GM21717 (cell line): ENCODE data around the gene GPR161.

Source experiments
- ATAC-seq: cut with Tn5 transposase; IDR thresholded peaks from one replicate; pipeline ENCODE4 v1.9.1; 2021; ENCODE audit warnings: mild to moderate bottlenecking, moderate library complexity; ENCODE audit not compliant: unreplicated experiment

GPR161 gene

DNA sequence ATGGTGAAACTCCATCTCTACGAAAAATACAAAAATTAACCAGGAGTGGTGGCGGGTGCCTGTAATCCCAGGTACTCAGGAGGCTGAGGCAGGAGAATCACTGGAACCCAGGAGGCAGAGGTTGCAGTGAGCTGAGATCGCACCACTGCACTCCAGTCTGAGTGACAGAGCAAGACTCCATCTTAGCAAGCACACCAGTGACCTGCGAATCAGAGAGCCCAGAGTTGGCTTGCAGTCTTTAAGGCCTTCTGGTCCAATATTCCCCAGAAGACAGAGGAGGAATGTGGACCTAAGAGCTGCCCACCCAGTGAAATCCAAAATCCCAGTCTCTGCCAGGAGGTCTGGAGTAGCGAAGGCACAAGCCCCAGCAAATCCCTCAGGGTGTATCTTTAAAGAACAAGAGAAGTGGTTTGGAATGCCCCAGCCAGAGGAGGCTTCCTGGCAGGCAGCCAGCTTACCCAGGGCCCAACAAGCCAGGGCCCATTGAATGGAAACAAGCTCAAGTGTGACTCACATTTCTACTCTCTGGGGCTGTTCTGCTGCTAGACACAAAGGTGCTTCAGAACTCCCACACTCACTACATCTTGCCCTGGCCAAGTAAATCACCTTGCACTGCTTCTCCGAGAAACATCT is 23.9 kb downstream of the GPR161 start:
- peak; percentile 68 for ATAC-seq

DNA sequence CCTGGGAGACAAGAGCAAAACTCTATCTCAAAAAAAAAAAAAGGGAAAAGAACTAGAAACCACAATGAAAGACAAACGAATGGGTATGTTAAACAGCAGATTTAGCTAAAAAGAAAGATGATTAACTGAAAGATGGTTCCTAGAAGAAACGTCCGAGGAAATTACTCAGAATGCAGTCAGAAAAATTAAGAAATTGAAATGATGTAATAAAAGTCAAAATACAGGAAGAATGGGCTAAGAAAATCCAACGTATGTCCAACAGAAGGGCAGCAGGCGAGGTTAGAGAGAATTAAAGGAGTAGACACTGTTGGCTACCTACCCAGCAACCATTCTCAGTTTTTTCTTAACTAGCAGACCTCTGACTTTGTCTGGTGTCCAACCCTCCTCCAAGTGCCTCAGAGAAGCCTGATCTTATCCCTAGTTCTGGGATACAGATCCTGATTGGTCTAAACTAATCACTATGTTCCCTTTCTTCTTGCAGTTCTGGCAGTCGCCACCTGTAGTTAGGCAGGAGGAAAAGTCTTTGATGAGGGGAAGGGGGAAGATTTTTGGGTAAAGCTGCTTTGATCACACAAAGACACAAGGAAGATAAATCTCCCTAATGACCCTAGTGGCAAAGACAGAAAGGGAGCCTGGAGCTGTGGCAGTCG is 25.7 kb downstream of the GPR161 start:
- no peak for ATAC-seq

DNA sequence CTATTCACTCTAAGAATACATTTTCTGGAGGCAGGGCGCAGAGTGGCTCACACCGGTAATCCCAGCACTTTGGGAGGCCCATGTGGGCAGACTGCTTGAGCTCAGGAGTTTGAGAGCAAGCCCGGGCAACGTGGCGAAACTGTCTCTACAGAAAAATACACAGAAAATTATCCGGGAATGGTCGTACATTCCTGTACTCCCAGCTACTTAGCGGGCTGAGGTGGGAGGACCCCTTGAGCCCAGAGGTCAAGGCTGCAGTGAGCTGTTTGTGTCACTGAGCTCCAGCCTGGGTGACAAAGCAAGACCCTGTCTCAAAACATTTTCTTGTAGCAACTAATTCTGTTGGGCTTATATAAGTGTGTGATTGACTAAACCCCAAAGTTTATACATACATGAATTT is 30.5 kb downstream of the GPR161 start:
- no peak for ATAC-seq

DNA sequence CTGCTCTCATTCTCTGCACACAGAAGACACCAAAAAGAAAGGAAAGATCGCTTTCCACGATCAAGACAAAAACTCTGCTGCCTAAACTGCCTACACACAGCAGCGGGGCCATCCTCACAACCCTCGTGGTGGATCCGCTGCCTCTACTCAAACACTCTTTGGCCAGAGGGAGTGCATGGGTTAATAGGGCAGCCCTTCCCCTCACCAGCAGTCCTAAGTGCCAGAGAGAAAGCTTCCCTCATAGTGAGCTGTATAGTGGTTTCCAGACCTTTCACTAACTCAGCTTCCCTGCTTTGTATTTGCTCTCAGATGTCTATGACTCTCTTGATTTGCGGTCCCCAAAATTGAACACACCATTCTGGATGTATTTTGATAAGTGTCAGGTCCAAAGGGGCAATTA is 30.9 kb downstream of the GPR161 start:
- no peak for ATAC-seq

DNA sequence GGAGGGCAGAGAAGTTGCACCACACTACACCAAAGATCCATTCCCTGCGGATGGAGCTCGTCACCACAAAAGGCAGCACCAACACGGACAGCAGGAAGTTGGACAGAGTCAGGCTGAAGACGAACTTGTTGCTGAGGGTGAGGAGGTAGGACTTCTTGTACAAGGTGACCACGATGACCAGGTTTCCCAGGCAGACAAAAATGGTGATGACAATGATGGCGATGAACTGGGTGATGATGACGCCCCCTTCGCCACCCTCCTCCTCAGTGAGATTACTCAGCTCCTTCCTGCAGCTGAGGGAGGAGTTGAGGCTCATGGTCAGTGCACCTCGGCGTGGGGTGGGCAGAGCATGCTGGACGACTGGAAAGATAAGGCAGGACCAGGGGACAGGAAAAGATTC is 32.2 kb downstream of the GPR161 start:
- ATAC-seq, result no peak

DNA sequence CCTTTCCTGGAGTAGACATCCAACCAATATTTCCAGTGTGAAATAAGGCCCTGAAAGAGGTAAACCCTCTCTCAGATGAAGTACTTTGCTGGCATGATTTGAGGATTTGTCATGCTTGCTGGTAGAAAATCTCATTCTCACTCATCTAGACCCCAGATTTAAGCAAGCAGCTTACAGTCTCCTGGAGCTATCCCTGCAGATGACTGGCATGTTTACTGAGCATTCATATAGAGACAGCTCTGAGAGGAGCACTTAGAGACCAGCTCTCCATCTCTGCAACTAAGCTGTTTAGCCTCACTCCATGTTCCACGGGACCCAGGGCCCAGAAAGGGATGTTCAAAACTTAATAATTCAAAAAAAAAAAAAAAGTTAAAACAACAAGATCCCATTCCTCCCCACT is 34.2 kb downstream of the GPR161 start:
- ATAC-seq, result no peak

DNA sequence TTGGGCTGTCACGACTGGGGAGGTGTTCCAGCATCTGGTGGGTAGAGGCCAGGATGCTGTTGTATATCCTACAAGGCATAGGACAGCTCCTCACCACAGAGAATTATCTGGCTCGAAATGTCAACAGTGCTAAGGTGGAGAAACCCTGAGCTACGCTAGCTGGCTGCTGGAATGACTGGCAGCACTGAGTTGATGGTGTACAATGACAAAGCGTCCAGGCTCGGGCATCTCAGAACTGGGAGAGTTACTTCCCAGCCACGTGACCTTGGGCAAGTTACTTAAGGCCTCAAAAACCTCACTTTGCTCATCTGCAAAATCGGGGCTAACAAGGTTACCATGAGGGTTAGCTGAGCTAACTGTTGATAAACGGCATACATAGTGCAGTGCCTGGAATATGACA is 35.4 kb downstream of the GPR161 start:
- no peak for ATAC-seq

DNA sequence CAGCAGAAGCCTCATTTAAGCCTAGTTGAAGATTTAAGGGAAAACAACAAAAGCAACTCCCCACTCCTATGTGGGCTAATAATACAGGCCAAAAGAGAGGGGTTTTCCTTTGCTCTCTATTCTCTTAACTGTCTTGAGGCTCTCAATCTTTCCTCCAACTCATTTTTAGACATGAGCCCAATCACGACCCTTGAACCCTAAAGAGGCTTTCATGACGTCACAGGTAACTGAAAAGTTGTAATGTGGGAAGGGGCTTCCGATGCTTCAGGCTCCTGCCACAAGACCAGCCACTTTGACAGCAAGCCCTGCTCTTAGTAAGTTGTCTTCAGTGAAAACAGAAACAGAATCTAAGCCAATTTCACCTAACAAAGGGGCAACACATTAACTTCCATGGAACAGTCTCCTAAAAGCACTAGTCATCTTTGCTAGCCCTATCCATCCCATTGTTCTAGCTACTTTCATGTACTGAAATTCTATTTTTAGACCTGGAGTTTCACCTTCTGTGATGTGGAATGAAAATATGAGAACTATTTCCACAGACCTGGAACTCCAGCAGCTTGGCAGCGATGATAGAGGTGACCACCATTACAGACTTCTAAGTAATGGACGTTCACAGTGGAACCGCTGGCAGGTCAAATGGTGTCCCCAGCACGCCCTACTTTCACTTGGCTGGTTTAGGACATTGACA is 36.3 kb downstream of the GPR161 start:
- ATAC-seq, result no peak

DNA sequence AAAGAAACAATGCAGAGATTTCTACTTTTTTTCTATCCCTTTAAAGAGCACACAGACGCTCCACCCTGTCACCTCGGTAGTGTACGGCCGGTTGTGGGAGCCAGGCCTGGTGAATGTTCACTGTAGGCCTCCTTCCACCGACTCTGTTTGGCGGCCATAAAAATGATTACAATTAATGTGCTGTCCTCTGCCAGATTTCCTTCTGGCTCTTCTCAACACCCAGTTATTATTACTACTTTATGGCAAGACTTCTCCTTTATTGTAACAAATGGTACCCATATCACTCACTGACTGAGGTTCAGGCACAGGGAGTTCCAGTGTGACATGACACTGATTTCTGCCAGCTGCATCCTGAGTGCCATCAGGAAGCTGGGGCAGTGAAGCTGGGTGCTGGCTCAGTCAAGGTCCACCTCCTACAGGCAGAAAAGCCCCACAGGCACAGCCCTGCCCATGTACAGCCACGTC is 37.4 kb downstream of the GPR161 start:
- ATAC-seq, result no peak

DNA sequence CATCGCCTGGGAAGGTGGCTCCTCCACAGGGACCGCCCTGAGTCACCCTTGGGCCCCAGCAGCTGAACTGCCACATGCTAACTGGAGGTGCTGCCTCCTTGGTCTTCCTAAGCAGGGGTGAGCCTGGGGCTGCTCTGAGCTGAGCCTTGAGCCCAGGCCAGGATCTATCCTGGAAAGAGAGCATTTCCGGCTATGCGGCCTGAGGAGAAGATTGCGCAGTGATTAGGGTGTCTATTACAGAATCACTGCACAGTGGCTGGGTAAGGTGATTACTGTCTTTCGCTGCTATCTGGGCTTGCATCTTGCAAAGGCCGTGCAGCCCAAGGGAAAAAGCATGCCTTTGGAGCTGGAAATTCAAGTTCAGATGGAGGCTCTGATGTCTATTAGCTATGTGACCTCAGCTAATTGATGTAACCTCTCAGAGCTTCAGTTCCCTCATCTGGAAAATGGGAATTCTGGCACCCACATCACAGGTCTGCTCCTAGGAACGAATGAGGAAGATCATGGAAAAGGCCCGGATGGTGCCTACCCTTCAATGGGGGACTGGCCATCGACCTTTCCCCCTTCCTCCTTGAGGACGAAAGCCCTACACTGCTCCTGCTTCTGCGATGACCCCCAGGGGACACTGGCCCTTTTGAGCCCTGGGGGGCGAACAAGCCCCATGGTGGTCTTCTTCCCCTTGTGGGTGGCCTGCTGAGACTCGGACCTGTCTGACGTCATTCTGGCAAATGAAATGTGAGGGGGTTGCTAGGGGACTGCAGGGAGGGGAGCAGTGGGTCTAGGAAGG is 38.0 kb downstream of the GPR161 start:
- ATAC-seq, result no peak

DNA sequence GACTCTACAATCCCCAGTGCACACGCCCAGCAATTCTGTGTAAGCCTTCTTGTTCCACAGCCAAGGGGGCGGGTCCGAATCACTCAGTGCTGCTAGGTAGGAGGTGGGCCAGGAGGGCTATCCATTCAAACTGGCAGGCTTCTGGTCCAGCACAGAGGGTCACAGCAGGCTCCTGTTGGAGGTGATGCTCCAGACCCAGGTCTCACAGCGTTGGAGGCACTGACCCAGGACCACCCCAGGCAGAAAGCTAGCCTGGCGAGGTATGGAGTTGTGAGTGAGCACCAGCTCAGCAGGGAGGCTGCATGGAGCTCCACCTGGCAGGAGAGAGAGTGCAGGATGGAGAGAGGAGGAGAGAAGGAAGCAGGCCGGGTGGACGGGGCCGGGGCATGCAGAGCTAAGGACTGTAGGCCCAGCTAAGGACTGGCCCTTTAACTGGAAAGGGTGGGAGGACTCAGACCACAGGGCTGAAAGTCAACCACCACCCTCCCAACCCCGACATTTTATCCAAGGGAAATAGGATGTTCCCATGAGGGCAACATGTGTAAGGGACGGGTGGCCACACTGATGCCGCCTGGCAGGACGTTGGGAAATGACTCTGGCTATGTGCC is 38.7 kb downstream of the GPR161 start:
- no peak for ATAC-seq

DNA sequence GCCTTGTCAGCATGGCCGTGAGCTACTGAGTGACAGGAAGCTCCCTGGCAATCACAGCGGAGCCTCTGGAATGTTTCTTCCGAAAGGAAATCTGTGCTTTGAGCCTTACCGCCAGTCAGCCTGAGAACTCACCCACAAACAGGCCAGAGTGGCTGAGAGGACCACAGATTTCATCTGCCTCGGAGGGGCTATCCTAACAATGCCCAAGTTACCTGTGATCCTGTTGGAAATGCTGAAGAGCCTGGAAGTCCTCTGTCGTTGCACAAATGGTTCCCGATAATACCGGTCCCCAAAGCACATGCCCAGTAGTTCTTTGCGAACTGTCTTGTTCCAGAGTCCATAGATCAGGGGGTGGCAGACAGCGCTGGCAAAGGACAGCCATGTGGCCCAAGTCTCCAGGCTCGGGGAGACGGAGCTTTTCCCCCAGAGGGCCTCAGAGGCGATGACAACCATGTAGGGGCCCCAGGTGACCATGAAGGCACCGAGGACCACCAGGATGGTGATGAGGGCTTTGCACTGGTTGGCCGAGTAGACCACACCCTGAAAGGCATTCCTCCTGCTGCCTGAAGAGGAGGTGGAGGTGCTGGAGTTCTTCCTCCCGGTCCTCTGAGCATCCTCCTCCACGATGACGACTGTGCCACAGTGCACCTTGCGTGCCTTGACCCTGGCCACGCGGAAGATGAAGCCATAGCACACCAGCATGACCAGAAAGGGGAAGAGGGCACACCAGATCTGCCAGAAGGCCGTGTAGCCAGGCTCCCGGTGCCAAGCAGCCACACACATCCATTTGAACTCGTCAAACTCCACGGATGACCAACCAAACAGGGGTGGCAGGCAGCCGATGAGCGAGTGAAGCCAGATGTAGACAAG is 40.2 kb downstream of the GPR161 start:
- ATAC-seq, result no peak

DNA sequence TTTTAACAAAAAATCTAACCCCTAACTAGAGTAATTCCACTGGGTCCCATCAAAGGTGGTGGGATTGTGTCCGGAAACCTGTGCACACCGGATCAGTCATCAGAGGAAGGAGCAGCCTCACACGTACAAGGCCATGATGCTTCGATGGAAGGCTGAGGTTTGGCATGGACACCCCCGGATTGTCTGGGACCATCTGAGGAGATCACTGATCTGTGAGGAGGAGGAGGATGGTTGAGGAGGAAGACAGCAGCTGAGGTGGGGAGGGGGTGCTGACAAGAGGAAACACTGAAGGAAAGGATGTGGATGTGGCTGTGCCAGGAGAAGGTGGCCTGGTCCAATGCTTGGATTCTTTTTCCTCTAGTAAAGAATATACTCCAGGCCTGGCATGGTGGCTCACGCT is 41.3 kb downstream of the GPR161 start:
- ATAC-seq, result no peak

DNA sequence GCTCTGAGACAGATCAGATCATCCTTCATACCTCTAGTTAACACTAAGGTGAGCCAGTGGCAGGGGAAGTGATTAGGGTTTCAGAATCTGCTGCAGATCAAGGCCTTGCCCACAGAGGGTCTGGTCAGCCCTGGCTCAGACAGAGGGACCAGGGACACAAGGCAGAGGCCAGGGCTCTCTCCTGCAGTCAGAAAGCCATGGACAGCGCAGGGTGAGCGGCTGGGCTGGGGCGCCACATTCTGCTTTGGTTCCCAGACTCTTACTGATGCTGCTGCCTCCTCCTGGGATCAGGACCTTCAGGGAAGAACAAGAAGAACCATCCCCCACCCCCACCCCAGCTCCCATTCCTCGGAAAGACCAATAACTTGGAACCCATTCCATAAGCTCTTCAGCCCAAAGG is 43.1 kb downstream of the GPR161 start:
- no peak for ATAC-seq

DNA sequence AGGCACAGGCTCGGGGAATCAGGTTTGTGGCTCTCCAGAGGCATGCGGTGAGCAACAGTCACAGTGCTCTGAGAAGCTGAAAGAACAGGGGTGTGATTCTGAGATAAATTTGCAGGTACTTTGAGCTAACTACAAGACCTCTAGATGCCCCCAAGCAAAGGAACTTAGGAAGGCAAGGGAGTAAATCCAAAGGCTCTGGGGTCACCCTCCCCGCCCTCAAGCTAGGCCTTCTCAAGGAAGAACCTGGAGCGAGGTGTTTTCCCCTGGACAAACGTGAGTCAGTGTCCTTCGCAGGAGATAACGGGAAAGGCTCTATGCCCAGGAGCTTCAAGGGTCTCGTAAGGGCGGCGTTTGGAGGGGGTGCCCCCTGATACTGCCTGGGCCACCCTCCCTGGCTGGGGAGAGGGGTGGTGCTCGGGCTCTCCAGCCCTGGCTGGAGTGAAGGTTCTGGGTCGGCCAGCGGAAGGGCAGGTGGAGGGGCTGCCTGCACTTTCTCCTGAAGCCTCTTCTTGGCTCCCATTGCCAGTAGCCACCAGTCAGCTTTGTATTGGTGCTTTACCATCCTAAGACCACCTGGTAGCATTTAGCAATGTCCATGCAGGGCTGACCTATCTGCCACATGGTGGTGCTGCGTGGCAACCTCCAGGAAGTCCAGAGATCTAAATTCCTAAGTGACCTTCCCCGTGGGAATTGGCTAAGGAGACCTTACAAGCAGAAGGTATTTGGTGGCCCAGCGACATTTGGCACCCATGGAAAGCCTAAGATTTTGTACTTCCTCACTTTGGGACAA is 44.0 kb downstream of the GPR161 start:
- ATAC-seq, result no peak

DNA sequence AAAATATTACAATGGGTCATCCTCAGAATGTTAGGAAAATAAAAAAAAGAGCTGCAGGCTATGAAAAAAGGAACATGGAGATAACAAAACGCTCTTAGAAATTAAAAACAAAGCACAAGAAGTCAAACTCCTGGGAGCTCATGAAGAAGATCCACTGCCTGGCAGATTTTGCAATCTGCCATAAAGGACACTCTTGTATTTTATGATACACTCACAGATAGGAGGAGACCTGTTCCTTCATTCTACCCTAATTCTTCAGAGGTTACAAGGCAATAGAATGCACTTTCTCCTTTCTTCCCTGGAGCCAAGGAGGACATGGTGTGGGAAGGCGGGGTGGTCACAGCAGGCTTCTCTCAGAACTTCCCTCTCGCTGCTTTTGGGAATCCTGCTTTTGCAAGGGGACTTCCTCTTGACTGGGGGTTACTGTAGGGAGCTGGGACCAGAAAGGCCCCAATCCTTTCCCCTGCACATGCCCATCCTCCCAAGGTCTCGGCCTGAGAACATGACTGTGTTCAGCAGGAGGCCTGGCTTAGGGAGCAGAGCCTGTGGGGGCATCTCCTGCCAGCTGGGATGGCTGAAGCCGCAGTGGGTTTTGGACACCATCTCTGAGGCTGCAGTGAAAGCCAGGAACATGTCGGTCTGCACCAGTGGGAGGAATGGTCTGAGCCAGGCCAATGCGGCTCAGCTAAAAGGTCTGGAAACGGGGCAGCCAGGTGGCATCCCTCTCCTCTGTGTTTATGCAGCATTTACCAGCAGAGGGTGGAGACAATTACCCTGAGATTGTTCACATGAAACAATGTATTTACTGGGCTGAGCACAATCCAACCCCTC is 44.8 kb downstream of the GPR161 start:
- no peak for ATAC-seq

DNA sequence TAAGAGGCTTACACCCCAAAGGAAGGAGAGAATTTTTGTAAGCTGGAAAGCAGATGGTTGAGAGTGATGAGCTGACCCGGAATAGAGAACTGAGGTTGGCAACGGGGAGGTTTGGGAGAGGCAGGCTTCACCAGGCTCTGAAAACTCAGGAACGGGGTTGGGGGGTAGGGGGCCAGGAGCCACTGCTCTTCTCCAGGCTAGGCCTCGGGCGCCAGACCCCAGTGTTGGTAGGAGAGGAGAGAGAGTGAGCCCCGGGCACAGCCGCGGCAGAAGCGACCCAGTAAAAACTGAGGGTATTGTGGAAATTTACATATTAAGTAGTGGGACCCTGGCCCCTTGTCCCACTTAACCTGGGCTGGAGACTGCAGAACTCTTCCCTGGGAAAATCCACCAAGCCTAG is 45.7 kb downstream of the GPR161 start:
- no peak for ATAC-seq

DNA sequence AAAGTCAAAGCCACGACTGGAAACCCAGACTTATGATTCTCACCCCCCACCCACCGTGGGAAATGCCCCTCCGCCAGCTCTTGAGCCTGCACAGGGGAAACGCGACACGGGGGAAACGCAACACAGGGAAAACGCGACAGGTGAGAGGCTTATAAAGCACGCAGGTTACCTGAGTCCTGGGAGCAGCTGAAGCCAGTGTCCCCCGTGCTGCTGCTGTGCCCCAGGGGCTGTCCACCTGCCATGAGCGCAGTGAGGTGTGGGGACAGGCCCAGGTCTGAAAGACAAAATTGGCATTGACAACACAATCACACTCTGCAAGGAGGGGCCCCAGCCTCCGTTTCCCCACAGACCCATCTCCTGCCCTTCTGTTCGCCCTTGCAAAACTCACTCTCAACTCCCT is 46.3 kb downstream of the GPR161 start:
- no peak for ATAC-seq

DNA sequence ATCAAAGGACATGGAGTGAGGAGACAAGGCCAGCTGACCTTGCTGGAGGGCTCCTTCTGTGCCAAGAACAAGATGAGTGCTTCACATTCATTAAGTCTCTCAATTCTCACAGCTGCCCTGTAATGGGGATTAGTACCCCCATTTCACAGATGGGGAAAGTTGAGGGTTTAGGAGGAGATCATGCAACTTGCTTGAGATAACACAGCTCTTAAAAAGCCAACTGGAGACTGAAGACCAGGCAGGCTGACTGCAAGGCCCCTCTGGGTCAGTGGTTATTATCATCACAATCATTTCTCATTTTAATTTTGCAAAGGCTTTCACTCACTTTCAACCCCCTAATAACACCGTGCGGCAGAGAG is 46.8 kb downstream of the GPR161 start:
- no peak for ATAC-seq
